GM19452 (cell line): Measurements from ENCODE around the gene SEZ6L2.
"Not testable (repeated sequence)": the region's sequence is repeated elsewhere in the genome, so short reads cannot be mapped to it uniquely, and the experiment has no call there.

Source experiments
- ATAC-seq: cut with Tn5 transposase; IDR thresholded peaks from one replicate; pipeline ENCODE4 v1.9.1; 2021; ENCODE audit not compliant: unreplicated experiment

The SEZ6L2 gene

GRCh38 chr16:29899516-29900101 lies at the start of gene SEZ6L2:
TSS of gene SEZ6L2 (minus strand) at chr16:29899550. CDS start at chr16:29899019, 531 bp downstream.
- ATAC-seq: no peak

GRCh38 chr16:29947897-29948296 lies 48.5 kb upstream of the SEZ6L2 start:
- no peak for ATAC-seq

- ATAC-seq: no peak
Observed at GRCh38 chr16:29943846-29944799, 44.8 kb upstream of the SEZ6L2 start.

- ATAC-seq: no peak
Observed at GRCh38 chr16:29940656-29941055, 41.3 kb upstream of the SEZ6L2 start.

GRCh38 chr16:29931750-29932149 lies 32.4 kb upstream of the SEZ6L2 start:
- ATAC-seq: not testable (repeated sequence)

GRCh38 chr16:29927070-29927905 lies 27.9 kb upstream of the SEZ6L2 start:
- no peak for ATAC-seq

GRCh38 chr16:29926711-29927052 lies 27.3 kb upstream of the SEZ6L2 start:
- no peak for ATAC-seq

- ATAC-seq: peak; percentile 83
Observed at GRCh38 chr16:29925781-29926710, 26.7 kb upstream of the SEZ6L2 start, which contains the start of gene KCTD13. TSS of gene KCTD13 (minus strand) at chr16:29926226. CDS start at chr16:29926033, 193 bp downstream.

GRCh38 chr16:29925105-29925756 lies 25.9 kb upstream of the SEZ6L2 start:
- no peak for ATAC-seq

- ATAC-seq: no peak
Observed at GRCh38 chr16:29922986-29923501, 23.7 kb upstream of the SEZ6L2 start.

- ATAC-seq: no peak
Observed at GRCh38 chr16:29922326-29922725, 23.0 kb upstream of the SEZ6L2 start.

- no peak for ATAC-seq
Observed at GRCh38 chr16:29921034-29921385, 21.7 kb upstream of the SEZ6L2 start.

- no peak for ATAC-seq
Observed at GRCh38 chr16:29920288-29921033, 21.1 kb upstream of the SEZ6L2 start.

GRCh38 chr16:29916979-29917378 lies 17.6 kb upstream of the SEZ6L2 start:
- no peak for ATAC-seq

- no peak for ATAC-seq
Observed at GRCh38 chr16:29915590-29916247, 16.4 kb upstream of the SEZ6L2 start.

- no peak for ATAC-seq
Observed at GRCh38 chr16:29913514-29913913, 14.2 kb upstream of the SEZ6L2 start.

GRCh38 chr16:29912087-29912486 lies 12.7 kb upstream of the SEZ6L2 start:
- no peak for ATAC-seq

GRCh38 chr16:29911676-29912010 lies 12.3 kb upstream of the SEZ6L2 start:
- no peak for ATAC-seq
